GM21717 (cell line): ENCODE measurements around the gene TCF15.
"Not testable (repeated sequence)": the region's sequence is repeated elsewhere in the genome, so short reads cannot be mapped to it uniquely, and the experiment has no call there.

ENCODE experiments used
- ATAC-seq: cut with Tn5 transposase; IDR thresholded peaks from one replicate; pipeline ENCODE4 v1.9.1; 2021; ENCODE audit warnings: mild to moderate bottlenecking, moderate library complexity; ENCODE audit not compliant: unreplicated experiment

TCF15 gene

DNA sequence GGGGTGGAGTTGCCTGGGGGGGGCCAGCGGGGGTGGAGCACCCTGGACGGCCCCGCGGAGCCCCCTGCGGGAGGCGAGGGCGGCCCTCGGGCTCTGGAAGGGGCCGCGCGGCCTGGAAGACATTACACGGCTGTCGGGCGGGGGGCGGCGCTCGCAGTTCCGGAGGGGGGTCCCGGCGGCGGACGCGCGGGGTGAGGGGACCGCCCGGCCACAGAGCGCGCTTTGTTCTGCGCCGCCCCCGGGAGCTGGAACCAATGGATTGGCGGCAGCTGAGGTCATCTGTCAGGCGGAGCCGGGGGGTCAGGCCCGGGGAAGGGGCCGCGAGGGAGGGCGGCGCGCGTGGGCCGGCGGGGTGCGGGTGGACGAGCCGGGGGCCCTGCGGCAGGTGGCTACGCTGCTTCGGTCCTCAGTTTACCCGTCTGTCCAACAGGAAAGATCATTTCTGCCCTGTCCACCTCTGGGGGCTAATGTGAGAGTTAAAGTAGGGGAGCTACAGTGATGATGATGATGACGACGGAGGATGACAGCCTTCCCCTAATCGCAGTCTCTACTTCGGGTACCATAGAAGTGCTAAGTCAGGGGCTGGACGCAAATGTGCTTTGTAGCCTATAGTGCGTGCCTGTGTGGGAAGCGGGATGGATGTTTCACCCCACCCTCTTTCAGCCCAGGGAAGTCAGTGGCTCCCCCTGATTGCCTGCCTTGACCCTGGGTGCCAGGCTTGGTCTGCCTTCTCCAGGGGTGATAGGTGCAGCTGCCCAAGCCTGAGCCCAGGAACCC is 32.5 kb upstream of the TCF15 start:
- ATAC-seq = no peak

DNA sequence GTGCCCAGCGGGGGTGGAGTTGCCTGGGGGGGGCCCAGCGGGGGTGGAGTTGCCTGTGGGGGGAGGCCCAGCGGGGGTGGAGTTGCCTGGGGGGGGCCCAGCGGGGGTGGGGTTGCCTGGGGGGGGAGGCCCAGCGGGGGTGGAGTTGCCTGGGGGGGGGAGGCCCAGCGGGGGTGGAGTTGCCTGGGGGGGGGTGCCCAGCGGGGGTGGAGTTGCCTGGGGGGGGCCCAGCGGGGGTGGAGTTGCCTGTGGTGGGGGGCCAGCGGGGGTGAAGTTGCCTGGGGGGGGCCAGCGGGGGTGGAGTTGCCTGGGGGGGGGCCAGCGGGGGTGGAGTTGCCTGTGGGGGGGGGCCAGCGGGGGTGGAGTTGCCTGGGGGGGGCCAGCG is 31.9 kb upstream of the TCF15 start:
- ATAC-seq = not testable (repeated sequence)

DNA sequence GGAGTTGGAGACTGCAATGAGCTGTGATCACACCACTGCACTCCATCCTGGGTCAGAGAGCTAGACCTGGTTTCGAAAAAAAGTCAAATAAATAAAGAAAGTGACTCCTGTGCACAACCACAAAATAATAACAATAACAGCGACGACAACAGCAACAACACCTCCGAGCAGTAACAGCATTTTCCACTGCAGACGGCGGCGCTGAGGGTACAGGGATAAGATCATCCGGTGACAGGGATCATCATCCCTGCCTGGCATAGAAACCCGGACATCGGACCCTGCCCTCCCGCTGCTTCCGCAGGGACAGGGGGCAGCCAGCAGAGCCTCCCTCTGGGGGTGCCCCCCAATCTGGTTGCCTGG is 31.4 kb upstream of the TCF15 start:
- ATAC-seq = no peak

- ATAC-seq = no peak
Observed at GRCh38 chr20:640674-641515, 30.8 kb upstream of the TCF15 start.

DNA sequence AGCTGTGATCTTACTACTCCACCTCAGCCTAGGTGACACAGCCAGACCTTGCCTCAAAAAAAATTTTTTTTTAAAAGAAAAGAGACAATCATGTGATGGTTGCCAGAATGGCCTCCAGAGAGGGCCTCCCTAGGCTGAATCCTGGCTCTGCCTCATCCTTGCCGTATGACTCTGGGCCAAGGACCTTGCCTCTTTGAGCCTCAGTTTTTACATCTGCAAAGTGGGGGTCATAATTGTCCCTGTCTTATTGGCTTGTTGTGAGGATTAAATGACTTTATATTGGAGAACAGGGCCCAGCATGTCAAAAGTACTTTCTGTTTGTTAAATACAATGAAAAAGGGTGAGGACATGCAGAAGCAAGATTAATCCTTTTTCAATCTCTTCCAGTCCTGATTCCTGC is 28.5 kb upstream of the TCF15 start:
- ATAC-seq = no peak

- ATAC-seq = no peak
Observed at GRCh38 chr20:637559-637958, 27.4 kb upstream of the TCF15 start.

DNA sequence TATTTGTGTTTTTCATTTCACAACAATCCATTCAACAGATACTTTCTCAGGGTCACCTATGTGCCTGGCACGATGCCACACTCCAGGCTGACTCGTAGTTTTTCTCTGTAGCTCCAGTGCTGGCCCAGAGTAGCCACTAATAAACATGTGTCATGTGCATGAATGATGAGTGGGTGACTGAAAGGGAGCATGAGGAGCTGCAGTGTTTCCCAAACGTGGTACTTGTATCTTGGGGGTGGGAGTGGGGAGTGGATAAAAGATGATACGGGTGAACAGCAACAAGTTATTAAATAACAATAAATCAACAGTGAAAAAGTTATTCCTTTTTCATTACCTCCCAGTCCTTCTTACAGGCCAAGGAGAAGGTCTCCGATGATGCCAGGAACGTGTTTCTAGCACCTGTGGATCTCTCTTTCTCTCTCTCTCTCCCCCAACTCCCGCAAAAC is 25.8 kb upstream of the TCF15 start:
- ATAC-seq = no peak

DNA sequence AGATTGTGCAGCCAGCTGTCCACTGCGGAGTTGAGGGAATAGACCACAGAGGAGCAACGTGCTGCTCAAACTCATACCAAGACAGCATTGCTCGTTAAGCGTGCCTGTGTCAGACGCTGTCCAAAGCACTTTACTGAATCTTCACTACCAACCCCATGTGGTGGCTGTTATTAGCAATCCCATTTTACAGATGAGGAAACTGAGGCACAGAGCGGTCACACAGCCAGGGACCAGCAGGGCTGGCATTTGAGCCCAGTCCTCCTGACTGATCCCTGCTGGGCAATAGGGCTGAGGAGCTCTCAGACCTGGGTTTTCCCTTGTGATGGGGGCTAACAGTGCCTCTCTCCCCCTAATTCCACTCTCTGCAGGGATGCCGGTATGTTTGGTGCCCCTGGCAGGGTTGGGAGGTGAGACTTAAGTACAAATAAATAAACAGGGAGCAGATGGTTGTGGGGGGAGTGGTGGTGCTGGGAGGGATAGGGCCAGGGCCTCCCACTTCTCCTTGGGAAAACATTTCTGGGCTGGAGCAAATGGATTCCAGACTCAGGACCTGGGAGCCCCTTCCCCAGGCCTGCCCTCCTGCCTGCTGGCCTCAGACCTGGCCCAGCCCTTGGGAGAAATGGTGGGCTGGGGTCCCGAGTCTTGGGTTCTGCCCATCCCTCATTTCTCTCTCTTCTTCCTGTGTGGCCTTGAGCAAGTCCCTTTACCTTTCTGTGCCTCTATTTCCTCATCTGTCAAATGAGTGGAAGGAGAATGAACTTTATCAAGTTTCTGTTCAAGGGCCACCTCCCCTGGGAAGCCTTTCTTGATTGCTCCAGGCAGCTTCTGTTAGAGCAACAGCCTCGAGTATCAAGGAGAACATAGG is 25.2 kb upstream of the TCF15 start:
- ATAC-seq = no peak

GRCh38 chr20:634148-634925 is 24.2 kb upstream of the TCF15 start:
- no peak for ATAC-seq

DNA sequence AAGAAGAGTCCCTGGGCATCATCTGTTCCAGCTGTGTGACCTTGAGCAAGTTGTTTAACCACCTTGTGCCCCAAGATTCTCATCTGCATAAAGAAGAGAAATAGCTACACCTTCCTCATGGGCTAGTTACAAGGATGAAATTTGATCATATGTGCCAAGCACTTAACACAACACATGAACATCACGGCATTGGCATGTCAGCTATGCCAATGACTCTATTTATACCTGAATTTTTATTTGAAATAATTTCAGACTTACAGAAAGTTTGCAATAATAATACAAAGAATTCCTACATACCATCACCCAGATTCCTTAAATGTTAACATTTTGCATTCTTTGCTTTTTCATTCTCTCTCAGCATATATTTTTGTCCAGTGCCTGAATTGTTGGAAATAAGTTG is 21.0 kb upstream of the TCF15 start:
- no peak for ATAC-seq

DNA sequence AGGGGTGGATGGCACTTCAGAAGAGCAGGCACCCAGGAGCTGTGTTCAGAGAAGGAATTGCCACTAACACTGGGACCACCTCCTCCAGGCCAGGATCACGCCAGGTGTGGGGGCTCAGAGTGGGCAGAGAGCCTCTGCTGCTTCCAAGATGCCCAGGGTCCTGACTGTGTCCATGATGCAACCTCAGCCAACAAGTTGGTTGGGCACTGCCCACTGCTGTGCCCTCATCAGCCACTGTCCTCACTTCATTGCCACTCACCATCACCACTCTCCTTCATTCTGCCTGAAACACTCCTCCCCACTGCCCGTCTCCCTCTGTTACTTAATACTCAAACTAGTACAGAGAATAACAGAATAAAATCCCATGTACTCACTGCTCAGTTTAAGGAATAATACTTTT is 16.5 kb upstream of the TCF15 start:
- ATAC-seq = no peak

DNA sequence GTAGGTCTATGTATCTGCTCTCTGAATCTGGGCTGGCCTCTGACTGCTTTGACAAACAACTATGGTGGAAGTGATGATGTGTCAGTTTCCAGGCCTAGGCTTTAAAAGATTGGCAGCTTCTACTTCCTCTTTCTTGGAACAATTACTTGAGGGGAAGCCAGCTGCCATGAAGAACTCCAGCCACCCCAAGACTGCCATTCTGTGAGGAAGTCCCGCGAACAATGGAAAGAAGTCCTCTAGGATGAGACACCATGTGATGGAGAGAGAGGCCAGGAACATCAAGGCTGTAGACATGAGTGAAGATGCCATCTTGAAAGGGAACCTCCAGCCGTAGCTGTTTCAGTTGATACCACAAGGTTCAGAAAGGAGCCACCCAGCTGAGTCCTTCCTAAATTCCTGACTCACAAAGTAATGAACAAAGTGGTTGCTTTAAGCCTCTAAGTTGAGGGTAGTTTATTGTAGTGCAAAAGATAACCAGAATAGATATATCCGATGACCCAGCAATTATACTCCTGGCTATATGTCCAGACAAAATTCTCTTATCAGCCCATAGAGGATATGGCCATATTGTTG is 15.3 kb upstream of the TCF15 start:
- ATAC-seq = no peak

GRCh38 chr20:623704-624103 is 13.6 kb upstream of the TCF15 start:
- ATAC-seq = no peak

GRCh38 chr20:623021-623420 is 12.9 kb upstream of the TCF15 start:
- no peak for ATAC-seq

- no peak for ATAC-seq
Observed at GRCh38 chr20:622161-622560, 12.1 kb upstream of the TCF15 start.

DNA sequence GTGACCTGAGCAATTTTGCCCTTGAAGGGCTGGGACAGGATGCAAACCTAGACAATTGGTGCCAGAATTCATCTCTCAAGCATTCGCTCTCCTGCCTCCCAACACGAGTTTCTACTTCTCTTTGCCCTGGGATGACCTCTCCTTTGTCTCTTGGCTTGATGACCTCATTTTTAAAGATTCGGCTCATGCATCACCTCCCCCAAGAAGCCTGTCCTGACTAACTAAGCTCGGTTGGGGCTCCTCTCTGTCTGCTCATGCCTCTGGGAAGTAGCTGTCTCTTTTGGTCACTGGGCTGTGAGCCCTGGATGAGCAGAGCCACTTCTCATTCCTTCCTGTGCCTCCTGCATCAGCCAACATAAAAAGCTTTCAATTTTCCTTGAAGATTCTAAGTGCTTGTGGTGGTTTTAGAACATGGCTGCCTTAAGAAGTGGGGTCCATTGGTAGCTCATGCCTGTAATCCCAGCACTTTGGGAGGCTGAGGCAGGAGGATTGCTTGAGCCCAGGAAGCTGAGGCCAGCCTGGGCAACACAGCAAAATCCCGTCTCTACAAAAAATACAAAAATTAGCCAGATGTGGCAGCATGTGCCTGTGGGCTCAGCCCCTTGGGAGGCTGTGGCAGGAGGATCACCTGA is 11.1 kb upstream of the TCF15 start:
- no peak for ATAC-seq

DNA sequence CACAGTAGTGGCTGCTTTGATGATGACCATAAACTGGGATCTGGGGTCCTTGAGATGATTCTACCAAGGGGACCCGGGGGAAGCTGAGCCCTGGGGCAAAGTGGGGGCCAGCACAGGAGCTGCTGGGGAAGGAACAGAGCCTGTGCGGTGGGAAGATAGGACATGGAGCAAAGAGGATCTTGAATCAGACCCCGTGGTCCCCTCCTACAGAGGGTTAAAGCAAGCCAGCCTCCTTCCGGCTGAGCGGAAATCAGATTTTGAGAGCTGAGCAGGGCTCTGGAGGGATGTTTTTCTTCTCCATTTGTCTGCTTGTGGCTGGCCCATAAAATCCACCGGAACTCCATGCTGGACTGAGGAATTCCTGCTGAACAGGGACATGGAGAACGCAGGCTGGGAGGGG is 10.1 kb upstream of the TCF15 start:
- ATAC-seq = no peak

DNA sequence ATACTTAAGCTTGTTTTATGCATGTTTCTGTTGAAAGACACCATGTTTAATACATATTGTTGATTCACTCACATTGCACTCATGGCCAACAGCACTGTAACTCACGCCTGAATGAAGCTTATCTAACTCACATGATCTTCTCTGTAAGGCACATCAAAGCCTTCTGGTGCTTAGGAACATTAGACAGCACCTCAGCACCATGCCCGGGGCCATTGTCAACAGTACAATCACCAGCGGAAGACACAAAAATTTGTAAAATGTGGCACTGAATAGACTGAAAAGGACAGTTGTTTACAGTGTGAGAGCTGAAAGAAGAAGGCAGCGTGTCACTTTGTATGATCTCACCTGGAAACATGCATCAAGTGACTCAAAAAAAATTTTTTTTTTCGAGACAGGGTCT is 8.9 kb upstream of the TCF15 start:
- no peak for ATAC-seq

DNA sequence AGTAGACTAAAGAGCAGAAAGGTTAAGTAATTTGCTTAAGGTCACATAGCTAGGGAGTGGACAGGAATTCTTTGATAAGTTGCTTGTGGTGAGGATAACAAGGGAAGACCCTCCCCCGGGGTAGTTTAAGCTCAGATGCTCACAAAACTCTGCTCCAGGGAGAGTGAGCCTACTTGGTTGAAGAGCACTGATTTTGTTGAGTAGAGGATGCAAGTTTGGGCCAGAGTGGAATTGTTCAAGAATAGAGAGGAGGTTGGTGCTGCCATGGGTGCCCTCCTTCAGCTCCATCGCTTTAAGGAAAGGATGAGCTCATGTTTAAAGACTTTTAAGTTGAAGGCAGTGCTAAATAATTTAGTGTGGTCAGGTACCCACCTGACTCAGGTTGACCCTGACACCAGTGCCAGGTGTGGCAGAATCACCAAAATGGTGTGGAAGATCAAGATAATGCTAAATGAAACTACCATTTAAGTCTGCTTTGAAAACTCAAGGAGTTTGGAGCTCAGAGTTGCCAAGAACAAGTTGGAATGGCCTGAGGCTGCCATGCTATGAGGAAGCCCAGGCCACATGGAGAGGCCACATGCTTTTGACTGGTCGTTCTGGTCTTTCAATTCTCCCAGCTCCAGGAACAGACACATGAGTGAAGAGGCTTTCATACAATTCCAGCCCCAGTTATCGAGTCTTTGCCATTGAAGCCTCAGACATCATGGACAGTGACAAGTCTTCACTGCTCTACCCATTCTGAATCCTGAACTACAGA is 8.0 kb upstream of the TCF15 start:
- no peak for ATAC-seq
